ENCODE measurements around the gene PCCA.

- TF ChIP-seq CTCF (conservative IDR thresholded peaks at IDR 0.05; ENCODE audit: low read depth in 2 of 2), result no peak
- TF ChIP-seq ZNF462 (CRISPR knock-in tag; IDR thresholded peaks at IDR 0.05), result no peak
- TF ChIP-seq POLR2AphosphoS5 (IDR thresholded peaks at IDR 0.05; ENCODE audit: low read depth), result no peak
- TF ChIP-seq EZH2 (IDR thresholded peaks at IDR 0.05; ENCODE audit: low read depth, unreplicated experiment), result no peak
- no peak for TF ChIP-seq STAT1 (IDR thresholded peaks at IDR 0.05; ENCODE audit: unreplicated experiment)
- no peak for TF ChIP-seq JUNB (IDR thresholded peaks at IDR 0.05; ENCODE audit: unreplicated experiment)
- no peak for TF ChIP-seq ZNF114 (CRISPR knock-in tag; IDR thresholded peaks at IDR 0.05)
- TF ChIP-seq EZH2phosphoT487 (IDR thresholded peaks at IDR 0.05; ENCODE audit: unreplicated experiment), result no peak
- TF ChIP-seq ZNF331 (CRISPR knock-in tag; IDR thresholded peaks at IDR 0.05; ENCODE audit: low read depth), result no peak
- no peak for TF ChIP-seq REST (IDR thresholded peaks at IDR 0.05; ENCODE audit: unreplicated experiment)
- no peak for TF ChIP-seq CREB1 (CRISPR knock-in tag; IDR thresholded peaks at IDR 0.05; ENCODE audit: low read depth)
These were observed 173.5 kb downstream of the PCCA start for GRCh38 chr13:100262404-100262803.

Data from GM23338 (cell line).